GM21526 (cell line): Measurements from ENCODE around the gene DNM1.

Experiments used
- ATAC-seq: cut with Tn5 transposase; IDR thresholded peaks from one replicate; pipeline ENCODE4 v1.9.1; 2021; ENCODE audit warnings: moderate library complexity; ENCODE audit not compliant: unreplicated experiment, low FRiP score

The DNM1 gene

DNA sequence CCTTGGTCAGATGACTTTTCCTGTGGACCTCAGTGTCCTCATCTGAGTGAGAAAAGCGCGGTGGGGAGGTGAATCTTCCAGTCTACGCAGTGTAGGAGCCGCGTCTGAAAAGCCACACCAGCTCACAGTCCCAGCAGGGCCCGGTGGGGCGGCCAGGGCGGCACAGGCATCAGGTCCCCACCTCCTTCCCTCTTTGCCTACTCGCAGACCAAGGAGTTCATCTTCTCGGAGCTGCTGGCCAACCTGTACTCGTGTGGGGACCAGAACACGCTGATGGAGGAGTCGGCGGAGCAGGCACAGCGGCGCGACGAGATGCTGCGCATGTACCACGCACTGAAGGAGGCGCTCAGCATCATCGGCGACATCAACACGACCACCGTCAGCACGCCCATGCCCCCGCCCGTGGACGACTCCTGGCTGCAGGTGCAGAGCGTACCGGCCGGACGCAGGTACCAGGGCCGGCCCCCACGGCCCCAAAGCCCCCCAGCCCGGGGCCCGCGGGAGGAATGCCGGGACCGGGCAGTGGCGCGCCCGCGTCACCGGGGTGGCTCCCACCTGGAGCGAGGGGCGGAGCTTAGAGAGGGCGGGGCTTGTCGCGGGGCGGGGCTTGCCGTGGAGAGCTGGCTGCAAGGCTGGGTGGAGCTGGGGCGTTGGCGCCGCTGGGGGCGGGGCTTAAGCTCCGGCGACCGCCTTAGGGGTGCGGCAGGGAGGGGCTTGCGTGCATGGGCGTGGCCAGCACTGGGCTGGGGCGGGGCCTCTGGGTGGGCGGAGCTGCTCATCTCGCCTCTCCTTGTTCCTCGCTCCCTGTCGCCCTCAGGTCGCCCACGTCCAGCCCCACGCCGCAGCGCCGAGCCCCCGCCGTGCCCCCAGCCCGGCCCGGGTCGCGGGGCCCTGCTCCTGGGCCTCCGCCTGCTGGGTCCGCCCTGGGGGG lies 47.0 kb downstream of the DNM1 start:
- peak; percentile 83 for ATAC-seq

GRCh38 chr9:128250839-128251731 lies 47.9 kb downstream of the DNM1 start:
- no peak for ATAC-seq

DNA sequence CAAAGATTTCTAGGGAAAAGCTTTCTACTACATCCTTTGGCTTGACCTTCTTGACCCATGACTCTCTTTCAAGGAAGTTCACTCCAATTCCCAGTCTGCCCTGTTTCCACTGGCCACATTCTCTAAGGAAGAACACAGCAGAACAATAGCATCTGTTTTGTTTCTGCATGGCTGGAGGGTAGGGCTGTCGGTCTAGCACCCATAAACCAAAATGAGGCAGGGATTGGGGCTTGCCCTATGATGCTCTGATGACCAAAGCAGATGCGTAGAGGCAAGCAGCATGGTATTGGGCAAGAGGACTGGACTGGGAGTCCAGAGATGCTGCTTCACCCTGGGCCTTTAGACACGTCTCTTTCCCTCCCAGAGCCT lies 48.5 kb downstream of the DNM1 start:
- ATAC-seq: no peak

DNA sequence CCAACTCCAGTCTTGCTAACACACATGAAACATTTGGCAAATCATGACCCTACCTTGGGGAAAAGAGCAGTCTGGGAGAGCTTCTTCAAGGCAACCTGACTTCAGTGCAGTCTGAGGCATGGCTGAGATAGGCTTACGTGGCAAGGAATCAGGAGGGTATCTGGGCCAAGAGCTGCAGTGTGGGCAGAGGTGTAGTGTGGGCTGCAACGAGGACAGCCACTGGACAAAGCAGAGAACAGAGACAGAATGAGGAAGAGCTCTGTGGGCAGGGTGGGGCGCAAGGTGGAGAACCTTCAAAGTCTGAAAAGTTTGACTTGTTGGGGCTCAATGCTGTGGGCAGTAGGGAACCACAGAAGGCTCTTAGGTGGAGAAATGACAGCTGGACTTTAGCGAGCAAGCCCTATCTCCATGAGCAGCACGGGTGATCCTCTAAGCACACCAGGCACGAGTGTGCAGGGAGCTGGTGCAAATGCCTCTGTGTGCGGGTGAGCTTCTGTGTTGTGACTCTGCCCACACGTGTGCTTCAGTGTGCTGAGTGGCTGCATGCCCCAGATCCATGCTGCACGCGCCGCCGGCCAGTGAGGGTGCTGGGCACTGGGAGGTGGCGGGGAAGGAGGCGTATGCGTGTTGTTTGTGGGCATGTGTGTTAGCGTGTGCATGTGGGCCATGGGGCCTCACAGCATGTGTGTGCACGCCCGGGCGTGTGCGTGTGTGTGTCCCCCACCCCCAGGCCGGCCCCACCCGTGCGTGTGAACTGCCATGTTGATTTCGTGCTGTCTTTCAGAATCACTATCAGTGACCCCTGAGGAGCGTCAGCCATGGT lies 49.3 kb downstream of the DNM1 start:
- ATAC-seq: no peak

DNA sequence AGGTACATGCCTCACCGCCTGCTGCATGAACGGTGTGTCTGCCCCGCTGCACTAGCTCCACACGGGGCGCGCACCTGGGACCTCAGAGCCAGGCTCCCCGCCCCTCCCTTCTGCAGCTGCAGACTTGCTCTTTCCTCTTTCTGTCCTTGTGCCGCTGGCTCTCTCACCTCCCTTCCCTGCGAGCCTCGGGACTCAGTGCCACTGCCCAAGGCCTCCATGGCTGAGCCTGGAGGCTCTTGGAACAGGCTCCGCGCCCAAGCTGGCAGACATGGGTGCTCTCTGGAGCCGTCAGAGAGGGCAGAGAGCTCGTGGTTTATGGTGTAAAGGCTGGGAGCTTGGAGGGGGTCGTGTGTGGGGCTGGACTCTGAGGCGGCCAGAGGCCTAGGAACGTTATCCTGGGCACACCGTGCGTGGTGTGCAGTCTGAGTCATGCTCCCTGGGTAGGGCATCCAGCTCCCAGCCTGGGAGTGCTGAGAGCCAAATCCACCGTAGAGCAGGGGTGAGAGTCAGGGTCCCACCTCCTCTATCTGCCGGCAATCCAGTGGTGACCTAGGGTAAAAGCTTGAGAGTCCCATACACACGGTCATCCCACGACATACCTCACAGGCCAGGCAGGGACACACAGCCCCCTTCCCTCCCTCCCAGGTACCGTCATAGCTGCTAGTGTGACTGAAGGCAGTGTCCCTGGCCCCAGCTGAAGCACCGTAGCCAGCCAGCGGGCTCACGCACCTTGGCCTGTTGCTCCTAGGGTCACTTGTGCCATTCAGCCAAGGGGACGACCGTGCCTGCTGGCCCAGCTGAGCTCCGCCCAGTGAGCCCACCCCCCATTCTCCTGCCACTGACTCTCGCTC lies 50.2 kb downstream of the DNM1 start:
- ATAC-seq: no peak

DNA sequence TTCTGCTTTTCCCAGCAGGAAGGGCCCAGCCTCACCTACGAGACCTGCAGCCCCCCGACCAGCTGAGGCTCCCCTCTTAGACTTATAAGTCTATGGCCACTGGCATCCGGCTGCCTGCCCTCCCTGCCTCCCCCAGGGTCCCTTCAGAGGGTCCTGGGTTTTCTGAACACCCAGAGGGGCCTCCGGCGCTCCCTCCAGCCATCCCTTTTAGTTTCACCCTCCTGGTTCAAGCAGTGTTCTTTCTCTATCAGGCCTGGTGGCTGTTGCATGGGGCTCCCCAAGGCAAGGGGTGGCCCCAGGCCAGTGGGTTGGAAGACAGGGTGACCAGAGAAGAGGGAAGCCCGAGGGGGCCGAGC lies 50.8 kb downstream of the DNM1 start:
- ATAC-seq: no peak

DNA sequence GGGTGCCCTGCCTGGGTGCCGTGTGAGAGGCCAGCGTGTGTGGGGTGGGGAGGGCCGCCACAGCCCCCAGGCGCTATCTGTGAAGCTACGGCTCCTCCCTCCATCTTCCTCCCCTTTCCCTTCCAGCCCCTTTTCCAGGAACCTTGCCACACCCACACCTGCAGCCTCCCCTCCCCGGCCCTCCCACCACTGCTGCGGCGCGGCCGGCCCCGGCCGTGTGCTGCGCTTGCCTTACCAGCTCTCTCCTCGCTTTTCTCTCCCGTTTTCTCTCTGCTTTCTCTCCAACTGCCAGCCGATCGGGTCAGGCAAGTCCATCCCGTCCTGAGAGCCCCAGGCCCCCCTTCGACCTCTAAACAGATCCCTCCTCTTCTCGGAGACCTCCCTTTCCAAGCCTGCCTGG lies 51.2 kb downstream of the DNM1 start:
- ATAC-seq: no peak

DNA sequence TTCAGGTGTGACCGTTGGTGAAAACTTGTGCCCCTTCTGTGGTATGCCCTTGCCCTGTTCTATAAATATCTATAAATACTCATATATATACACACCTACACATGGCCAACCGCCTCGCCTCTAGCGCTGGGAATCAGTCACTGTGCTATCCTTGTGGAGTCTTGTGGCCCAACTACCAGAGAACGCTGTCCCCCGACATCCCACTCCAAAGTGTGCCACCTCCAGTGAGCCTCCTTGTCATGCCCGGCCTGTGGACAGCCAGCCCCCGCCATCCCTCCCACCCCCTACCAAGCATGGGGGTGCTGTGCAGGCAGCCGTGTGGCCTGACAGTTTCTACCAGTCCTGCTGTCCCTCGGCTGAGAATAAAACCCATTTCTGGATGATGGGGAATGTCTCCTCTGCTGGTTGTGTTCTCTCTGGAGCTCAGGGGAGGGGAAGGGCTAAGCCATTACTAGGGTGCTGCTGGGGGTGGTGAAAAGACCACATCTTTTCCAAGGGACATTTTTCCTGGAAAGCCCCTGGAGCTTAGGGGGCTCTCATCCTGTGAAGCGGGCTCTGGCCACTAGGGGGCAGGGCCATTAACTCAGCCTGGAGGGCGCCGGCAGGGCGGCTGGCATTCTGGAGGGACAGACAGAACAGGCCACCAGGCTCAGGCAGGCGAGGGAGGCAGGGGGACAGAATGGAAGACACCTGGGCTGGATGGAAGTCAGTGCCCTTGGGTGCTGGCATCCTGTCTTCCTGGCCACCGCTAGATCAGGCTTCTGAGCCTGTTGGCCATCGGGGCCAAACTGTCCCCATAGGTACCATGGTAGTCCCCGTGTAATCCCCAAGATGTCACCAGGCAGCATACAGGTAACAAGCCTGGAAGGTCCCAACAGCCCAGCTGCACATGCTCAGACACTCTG lies 51.9 kb downstream of the DNM1 start:
- ATAC-seq: no peak

DNA sequence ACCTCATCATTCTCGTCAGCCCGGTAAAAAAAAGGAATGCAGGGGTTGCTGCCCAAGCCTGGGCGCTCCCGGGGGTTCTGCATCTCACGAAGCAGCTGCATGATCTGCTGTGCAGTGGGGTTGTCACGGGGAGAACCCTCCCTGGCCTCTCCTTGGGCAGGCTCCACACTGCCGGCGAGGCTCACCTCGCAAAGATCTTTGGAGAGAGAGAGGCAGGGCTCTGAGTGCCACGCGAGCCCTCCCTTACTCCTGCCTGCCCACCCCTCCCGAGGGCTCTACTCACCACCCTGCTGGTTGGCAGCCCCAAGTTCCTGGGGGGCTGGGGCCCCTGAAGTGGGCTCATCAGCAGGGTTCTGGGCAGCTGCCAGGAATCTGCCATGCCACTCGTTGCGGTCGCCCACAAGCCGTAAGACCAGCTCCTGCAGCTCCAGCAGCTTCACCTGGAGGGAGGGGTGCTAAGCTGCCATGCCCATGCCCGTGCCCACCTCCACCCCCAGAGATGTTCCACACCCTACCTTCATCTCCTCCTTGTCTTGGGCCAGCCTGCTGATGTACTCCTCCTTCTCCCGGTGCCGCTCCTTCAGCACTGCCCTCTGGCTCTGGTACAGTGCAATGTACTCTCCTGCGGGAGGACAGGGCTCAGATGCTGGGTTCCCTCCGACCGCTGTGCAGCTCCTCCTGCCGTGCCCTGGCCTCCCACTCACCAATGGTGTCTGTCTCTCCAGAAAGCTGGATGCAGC lies 54.1 kb downstream of the DNM1 start:
- ATAC-seq: no peak

- ATAC-seq: no peak
These were observed 54.7 kb downstream of the DNM1 start for GRCh38 chr9:128257907-128258306.

DNA sequence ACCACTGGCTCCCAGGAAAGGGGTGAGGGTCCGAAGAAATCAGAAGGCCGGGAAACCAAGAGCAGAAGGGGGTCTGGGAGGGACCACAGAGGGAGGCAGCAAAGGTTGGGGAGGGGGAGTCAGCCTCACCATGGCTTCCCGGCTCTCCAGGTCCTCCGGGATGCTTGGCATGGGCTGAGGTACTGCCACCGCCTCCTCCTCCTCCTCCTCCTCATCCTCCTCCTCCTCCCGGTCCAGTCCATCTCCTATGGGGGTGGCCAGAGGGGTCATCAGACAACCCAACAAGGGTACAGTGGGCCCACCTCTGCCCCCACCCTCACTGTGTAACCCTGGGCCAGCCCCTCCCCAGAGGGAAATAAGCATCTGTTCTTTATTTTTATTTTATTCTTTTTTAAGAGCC lies 55.1 kb downstream of the DNM1 start:
- no peak for ATAC-seq

DNA sequence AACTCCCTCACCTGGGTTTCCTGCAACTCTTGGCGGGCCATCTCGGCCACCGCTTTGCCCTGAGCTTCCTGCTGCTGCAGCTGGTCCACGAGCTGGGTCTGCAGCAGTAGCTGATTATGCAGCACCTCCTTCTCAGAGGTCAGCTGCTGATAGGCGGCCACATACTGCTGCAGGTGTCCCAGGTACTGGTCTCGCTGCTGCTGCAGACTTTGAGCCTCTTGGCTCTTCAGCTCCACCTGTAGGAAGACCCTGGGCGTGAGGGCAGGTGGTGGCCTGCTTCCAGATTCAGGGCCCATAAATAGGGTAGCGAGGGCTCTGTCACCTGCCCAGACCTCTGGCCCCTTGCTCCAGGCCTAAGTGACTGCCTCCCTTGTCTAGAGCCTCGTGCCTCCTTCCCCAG lies 56.0 kb downstream of the DNM1 start:
- no peak for ATAC-seq

DNA sequence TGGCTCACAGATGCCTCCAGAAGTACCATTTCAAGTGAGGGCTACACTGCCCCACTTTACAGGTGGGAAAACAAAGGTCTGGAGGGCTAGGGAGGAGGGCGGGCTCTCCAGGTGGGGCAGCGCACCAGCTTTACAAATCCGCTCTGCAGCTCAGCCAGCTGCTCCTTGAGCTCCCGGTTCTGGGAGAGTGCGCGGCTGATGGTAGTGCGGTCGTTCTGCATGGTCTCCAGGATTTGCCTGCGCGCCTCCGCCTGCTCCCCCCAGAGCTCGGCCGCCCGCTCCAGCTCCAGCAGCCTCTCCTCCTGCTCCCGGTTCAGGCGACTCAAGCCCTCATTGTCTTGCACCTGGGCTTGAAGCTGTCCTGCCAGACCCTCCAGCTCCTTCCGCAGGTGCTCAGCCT lies 57.2 kb downstream of the DNM1 start:
- no peak for ATAC-seq

- ATAC-seq: no peak
These were observed 59.5 kb downstream of the DNM1 start for GRCh38 chr9:128262687-128263086.

- ATAC-seq: no peak
These were observed 62.2 kb downstream of the DNM1 start for GRCh38 chr9:128265348-128265847.

DNA sequence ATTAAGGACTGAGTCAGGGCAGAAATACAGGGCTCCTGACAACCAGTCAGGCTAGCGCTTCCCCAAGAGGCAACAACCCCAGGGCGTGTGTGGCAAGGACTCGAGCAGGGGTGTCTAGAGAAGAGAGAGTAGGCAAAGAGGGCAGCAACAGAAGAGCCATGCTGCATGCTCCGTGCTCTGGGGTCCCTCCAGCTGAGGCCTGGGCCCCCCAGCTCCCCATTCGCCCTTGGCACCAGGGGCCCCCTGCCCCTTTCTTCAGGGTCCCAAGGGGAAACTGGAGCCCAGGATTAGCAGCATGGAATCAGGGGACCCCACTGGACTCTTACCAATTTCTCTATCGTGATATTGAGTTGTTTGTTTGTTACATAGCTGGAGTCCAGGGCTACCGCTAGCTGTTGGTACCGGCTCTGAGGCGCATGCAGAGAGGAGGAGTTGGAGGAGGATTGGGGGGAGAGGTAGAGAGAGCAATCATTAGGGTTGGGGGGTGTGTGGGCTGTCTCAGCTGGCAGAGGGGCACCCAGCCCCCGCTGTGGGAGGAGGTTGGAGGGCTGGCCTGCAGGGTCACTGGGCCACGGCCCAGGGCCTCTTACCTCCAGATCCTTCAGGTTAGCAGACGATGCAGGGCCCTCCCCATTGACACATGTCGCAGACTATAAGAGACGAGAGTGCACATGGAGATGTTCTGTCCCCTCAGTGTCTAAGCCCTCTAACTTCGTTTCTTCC lies 63.9 kb downstream of the DNM1 start:
- no peak for ATAC-seq

DNA sequence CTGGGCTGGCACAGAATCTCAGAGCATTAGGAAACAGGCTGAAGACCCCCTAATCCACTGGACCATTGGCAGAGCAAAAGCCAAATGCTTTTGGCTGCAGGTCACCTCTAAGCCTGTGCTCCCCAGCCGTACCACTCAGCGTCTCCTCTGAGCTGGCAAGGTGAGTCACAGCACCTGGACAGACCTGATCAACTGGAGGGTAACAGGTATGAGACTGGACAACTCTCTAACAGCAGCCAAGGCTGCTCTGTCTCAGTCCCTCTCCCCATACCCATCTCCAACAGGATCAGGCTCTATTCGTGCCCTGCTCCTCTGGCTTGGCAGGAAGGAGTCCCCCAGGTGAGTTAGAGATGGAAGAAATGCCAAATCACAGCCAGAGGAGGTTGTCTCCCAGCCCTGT lies 67.9 kb downstream of the DNM1 start:
- no peak for ATAC-seq
